ENCODE results near the gene TMEM258. TPM values are rescaled to one million over a fixed set of nuclear protein-coding genes. Genes with fewer than 3 reads are reported as not detected.

The TMEM258 gene
- total RNA-seq, 2 donors from 2014 or later = 8.6 to 29.1 TPM

DNA sequence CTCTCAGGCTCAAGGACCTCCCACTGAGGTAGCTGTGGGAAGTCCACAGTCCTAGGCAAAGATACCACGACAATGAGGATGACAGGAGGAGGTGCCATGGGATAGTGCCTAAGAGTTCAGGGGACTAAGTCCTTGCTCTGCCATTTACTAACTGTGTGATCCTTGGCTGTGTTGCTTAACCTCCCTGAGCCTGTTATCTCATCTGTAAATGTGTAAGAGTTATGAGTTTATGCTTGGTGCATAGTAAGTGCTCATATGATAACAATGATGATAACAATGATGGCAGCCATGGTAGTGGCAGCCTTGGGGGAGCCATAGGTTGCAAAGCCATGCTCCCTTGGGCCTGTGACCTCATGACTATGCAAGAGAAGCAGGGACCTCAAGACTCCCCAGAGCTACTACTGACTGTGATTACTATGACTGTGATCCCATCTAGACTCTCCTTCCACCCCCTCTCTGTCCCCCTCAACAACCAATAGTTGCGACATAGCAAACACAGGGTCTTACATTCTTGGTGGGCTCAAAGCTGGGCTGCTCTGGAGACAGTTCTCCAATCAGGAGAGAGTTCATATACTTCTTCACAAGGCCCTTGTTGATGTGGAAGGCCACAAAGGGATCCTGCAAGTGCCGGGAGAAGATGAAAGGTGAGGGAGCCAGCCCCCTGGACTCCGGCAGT is 20.5 kb upstream of the TMEM258 start:
- Histone ChIP-seq H3K4me1 (peaks cover 30% of the 10 kb centered on the region), H3K27me3 (no peaks in the 10 kb centered on the region), H3K4me3 (no peak overlapping the region), H3K36me3 (replicated peaks in 1 of 2; ENCODE audit: insufficient read depth in 1 of 2, low read depth in 2 of 2) (no peaks in the 10 kb centered on the region), H3K27ac (no peak overlapping the region), H3K9me3 (no peaks in the 10 kb centered on the region)
- ATAC-seq (no peak), DNase-seq (no peak)
- no peak for TF ChIP-seq POLR2A (IDR thresholded peaks at IDR 0.05)
- TF ChIP-seq, protein P1, sequence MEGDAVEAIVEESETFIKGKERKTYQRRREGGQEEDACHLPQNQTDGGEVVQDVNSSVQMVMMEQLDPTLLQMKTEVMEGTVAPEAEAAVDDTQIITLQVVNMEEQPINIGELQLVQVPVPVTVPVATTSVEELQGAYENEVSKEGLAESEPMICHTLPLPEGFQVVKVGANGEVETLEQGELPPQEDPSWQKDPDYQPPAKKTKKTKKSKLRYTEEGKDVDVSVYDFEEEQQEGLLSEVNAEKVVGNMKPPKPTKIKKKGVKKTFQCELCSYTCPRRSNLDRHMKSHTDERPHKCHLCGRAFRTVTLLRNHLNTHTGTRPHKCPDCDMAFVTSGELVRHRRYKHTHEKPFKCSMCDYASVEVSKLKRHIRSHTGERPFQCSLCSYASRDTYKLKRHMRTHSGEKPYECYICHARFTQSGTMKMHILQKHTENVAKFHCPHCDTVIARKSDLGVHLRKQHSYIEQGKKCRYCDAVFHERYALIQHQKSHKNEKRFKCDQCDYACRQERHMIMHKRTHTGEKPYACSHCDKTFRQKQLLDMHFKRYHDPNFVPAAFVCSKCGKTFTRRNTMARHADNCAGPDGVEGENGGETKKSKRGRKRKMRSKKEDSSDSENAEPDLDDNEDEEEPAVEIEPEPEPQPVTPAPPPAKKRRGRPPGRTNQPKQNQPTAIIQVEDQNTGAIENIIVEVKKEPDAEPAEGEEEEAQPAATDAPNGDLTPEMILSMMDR (IDR thresholded peaks at IDR 0.05) = no peak
- WGBS, 2 donors = 96% methylated on average over 4 of the region's 4 CpGs
- intact Hi-C loops (cut with DNase I) = no loop called here

DNA sequence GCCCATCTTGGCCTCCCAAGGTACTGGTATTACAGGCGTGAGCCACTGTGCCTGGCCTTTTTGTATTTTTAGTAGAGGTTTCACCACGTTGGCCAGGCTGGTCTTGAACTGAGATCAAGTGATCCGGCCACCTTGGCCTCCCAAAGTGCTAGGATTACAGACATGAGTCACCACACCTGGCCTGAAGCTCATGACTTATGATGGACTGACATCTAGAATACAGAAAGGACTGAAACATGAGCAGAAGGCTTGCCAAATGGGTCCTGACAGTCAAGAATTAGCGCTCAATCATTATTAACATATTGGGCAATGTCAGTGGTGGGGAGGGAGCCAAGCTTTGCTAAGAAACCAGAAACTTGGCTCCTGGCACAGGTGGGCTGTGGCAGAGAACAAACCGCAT is 19.4 kb upstream of the TMEM258 start:
- no peaks in the 10 kb centered on the region for H3K9me3 ChIP-seq
- TF ChIP-seq, protein P1 (IDR thresholded peaks at IDR 0.05) = no peak
- TF ChIP-seq POLR2A (IDR thresholded peaks at IDR 0.05) = no peak
- no peak overlapping the region for H3K27ac ChIP-seq
- peaks cover 24% of the 10 kb centered on the region for H3K4me1 ChIP-seq
- H3K4me3 ChIP-seq = no peak overlapping the region
- no peak for DNase-seq
- 82 to 90% methylated on average over 5 of the region's 5 CpGs for WGBS, 2 donors
- ATAC-seq = no peak
- intact Hi-C loops (cut with DNase I) = no loop called here
- H3K27me3 ChIP-seq = no peaks in the 10 kb centered on the region
- H3K36me3 ChIP-seq (replicated peaks in 1 of 2; ENCODE audit: insufficient read depth in 1 of 2, low read depth in 2 of 2) = no peaks in the 10 kb centered on the region

DNA sequence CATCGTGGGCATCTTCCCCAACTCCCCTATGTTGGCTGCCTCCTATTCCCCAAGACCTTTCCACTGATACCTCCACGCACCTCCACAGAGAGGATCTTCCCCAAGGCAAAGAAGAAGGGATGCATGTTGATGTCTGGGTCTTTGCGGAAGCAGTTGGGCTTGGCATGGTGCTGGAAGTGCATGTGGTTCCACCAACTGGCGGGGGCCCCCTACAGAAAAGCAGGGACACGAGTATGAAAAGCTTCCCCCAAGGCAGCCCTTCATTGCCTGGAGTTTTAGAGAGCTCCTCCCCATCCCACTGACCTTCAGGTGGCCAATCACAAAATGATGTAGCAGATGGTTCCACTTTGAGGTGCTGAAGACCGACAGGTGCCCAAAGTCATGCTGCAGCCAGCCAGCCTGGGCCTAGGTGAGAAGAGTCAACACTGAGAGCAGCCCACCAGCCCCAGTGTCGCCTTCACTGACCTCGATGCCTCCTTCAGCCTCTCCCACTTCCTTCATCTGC is 18.3 kb upstream of the TMEM258 start:
- intact Hi-C loops (cut with DNase I) = no loop called here
- Histone ChIP-seq H3K4me1 (peaks cover 14% of the 10 kb centered on the region), H3K9me3 (no peaks in the 10 kb centered on the region), H3K36me3 (replicated peaks in 1 of 2; ENCODE audit: insufficient read depth in 1 of 2, low read depth in 2 of 2) (no peaks in the 10 kb centered on the region), H3K4me3 (no peak overlapping the region), H3K27ac (no peak overlapping the region), H3K27me3 (no peaks in the 10 kb centered on the region)
- ATAC-seq = no peak
- 90 to 94% methylated on average over 7 to 8 of the region's 8 CpGs for WGBS, 2 donors
- no peak for DNase-seq
- TF ChIP-seq, protein P1 (IDR thresholded peaks at IDR 0.05) = no peak
- TF ChIP-seq POLR2A (IDR thresholded peaks at IDR 0.05) = no peak

DNA sequence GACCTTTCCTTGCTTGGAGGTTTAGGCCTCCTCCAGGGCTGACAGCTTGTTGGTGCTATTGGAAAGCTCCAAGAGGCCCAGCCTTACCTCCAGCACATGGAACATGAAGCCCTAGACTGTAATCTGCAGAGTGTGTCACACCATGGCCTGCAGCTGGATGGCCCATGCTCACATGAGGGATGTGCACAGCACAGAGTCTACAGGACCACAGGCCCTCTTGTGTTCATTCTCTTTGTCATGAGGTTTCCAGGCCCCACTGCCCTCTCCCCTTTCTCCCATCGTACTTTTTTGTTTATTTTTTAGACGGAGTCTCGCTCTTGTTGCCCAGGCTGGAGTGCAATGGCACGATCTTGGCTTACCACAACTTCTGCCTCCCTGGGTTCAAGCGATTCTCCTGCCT is 14.4 kb upstream of the TMEM258 start:
- no peaks in the 10 kb centered on the region for H3K36me3 ChIP-seq (replicated peaks in 1 of 2; ENCODE audit: insufficient read depth in 1 of 2, low read depth in 2 of 2)
- H3K4me1 ChIP-seq = no peaks in the 10 kb centered on the region
- intact Hi-C loops (cut with DNase I) = loop anchor here (10.0 kb wide), 1 partner anchor 278 kb away; no protein-coding TSS in a partner anchor
- no peak overlapping the region for H3K4me3 ChIP-seq
- H3K27me3 ChIP-seq = no peaks in the 10 kb centered on the region
- WGBS, 2 donors = 82 to 86% methylated on average over 5 of the region's 5 CpGs
- no peak overlapping the region for H3K27ac ChIP-seq
- DNase-seq = no peak
- no peaks in the 10 kb centered on the region for H3K9me3 ChIP-seq
- ATAC-seq = no peak
- TF ChIP-seq, protein P1 (IDR thresholded peaks at IDR 0.05) = no peak
- TF ChIP-seq POLR2A (IDR thresholded peaks at IDR 0.05) = no peak

DNA sequence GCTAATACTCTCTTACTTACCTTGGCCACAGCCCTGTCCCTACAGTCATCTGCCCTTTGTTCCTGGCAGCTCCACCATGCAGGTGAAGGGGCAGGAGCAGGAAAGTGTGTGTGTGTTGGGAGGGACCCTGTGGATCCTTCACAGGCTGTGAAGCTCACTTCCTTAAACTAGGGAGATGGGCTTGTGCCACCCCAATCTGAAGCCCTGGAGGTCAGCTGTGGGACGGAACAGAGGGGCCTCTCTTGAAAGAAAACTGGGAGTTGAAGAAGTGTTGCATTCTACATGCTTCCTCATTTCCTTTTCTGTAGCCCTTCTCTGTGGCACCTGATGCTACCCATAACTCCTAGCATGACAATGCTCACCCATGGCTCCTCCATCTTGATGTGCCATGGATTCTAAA is 12.7 kb upstream of the TMEM258 start:
- DNase-seq = no peak
- 78 to 100% methylated on average over 1 of the region's 1 CpG for WGBS, 2 donors
- TF ChIP-seq POLR2A (IDR thresholded peaks at IDR 0.05) = no peak
- TF ChIP-seq, protein P1 (IDR thresholded peaks at IDR 0.05) = no peak
- Histone ChIP-seq H3K4me1 (no peaks in the 10 kb centered on the region), H3K27ac (no peak overlapping the region), H3K9me3 (no peaks in the 10 kb centered on the region), H3K36me3 (replicated peaks in 1 of 2; ENCODE audit: insufficient read depth in 1 of 2, low read depth in 2 of 2) (no peaks in the 10 kb centered on the region), H3K27me3 (no peaks in the 10 kb centered on the region), H3K4me3 (no peak overlapping the region)
- no peak for ATAC-seq
- intact Hi-C loops (cut with DNase I) = loop anchor here (10.0 kb wide), 1 partner anchor 280 kb away; no protein-coding TSS in a partner anchor

Measured in body of pancreas (tissue), 4 donors.